ENCODE results near the gene FGFR3.

FGFR3 gene

GRCh38 chr4:1793940-1794808 is 1.1 kb downstream of the FGFR3 start:
- no peaks in the 10 kb centered on the region for H3K79me2 ChIP-seq (ENCODE audit: low read length)
- H3K27me3 ChIP-seq (ENCODE audit: low read depth, low read length): no peaks in the 10 kb centered on the region
- H3K4me2 ChIP-seq (ENCODE audit: low read length): no peak overlapping the region
- H3K36me3 ChIP-seq (replicated peaks; ENCODE audit: low read depth, low read length): no peaks in the 10 kb centered on the region
- no peak for TF ChIP-seq EZH2phosphoT487 (IDR thresholded peaks at IDR 0.05; ENCODE audit: low read depth)
- no peak for TF ChIP-seq CTCF (IDR thresholded peaks at IDR 0.05; ENCODE audit: low read depth, low read length)
- H4K20me1 ChIP-seq (ENCODE audit: insufficient read depth, low read length): no peaks in the 10 kb centered on the region
- H3K4me3 ChIP-seq (ENCODE audit: low read length): no peak overlapping the region
- H3K9ac ChIP-seq (ENCODE audit: low read length): no peak overlapping the region
- H3K4me1 ChIP-seq (ENCODE audit: low read length): no peaks in the 10 kb centered on the region
- H3K9me3 ChIP-seq (ENCODE audit: insufficient read depth, low read length): no peaks in the 10 kb centered on the region
- H3K27ac ChIP-seq (ENCODE audit: low read length): no peak overlapping the region
- no peak overlapping the region for H2AFZ ChIP-seq (ENCODE audit: low read depth, low read length)

- Histone ChIP-seq H3K4me2 (ENCODE audit: low read length) (no peak overlapping the region), H3K79me2 (ENCODE audit: low read length) (no peaks in the 10 kb centered on the region), H3K4me3 (ENCODE audit: low read length) (no peak overlapping the region)
Measured at GRCh38 chr4:1794809-1795298, 1.8 kb downstream of the FGFR3 start.

GRCh38 chr4:1795299-1796195 is 2.5 kb downstream of the FGFR3 start:
- Histone ChIP-seq H3K36me3 (replicated peaks; ENCODE audit: low read depth, low read length) (no peaks in the 10 kb centered on the region), H3K4me1 (ENCODE audit: low read length) (no peaks in the 10 kb centered on the region), H3K27me3 (ENCODE audit: low read depth, low read length) (no peaks in the 10 kb centered on the region), H3K9me3 (ENCODE audit: insufficient read depth, low read length) (no peaks in the 10 kb centered on the region), H3K79me2 (ENCODE audit: low read length) (no peaks in the 10 kb centered on the region), H3K27ac (ENCODE audit: low read length) (no peak overlapping the region), H3K9ac (ENCODE audit: low read length) (no peak overlapping the region), H3K4me2 (ENCODE audit: low read length) (no peak overlapping the region), H3K4me3 (ENCODE audit: low read length) (no peak overlapping the region), H2AFZ (ENCODE audit: low read depth, low read length) (no peak overlapping the region), H4K20me1 (ENCODE audit: insufficient read depth, low read length) (no peaks in the 10 kb centered on the region)
- TF ChIP-seq CTCF (IDR thresholded peaks at IDR 0.05; ENCODE audit: low read depth, low read length) (no peak), EZH2phosphoT487 (IDR thresholded peaks at IDR 0.05; ENCODE audit: low read depth) (no peak)

More at GRCh38 chr4:1794809-1795298, 1.8 kb downstream of the FGFR3 start:
- no peak overlapping the region for H3K27ac ChIP-seq (ENCODE audit: low read length)
- no peaks in the 10 kb centered on the region for H4K20me1 ChIP-seq (ENCODE audit: insufficient read depth, low read length)
- H3K9ac ChIP-seq (ENCODE audit: low read length): no peak overlapping the region
- no peaks in the 10 kb centered on the region for H3K4me1 ChIP-seq (ENCODE audit: low read length)
- H3K9me3 ChIP-seq (ENCODE audit: insufficient read depth, low read length): no peaks in the 10 kb centered on the region
- TF ChIP-seq EZH2phosphoT487 (IDR thresholded peaks at IDR 0.05; ENCODE audit: low read depth): no peak
- TF ChIP-seq CTCF (IDR thresholded peaks at IDR 0.05; ENCODE audit: low read depth, low read length): no peak
- H2AFZ ChIP-seq (ENCODE audit: low read depth, low read length): no peak overlapping the region
- H3K36me3 ChIP-seq (replicated peaks; ENCODE audit: low read depth, low read length): no peaks in the 10 kb centered on the region
- no peaks in the 10 kb centered on the region for H3K27me3 ChIP-seq (ENCODE audit: low read depth, low read length)
